Tibial artery (tissue), 4 donors: ENCODE measurements around the gene DISP3.

Experiments
- DNase-seq, 2 donors: peaks; one replicate each; pipeline ENCODE4 v3.0.0-alpha.2; 2019
- H3K27ac ChIP-seq, 2 donors: fragments of 200-600 bp; sonication (generic) in 1 of 2; 1 replicate in 1 of 2; 2 replicates in 1 of 2; pipeline ENCODE4 v1.5.1; 2018 to 2019; ENCODE audit warnings: mild to moderate bottlenecking in 1 of 2
- H3K27me3 ChIP-seq, 2 donors: fragments of 200-600 bp; sonication (generic) in 1 of 2; one replicate each; pipeline versions ENCODE4 v1.5.1 to v1.6.0; 2016 to 2019
- H3K36me3 ChIP-seq, 3 donors: fragments of 200-600 bp; sonication (generic) in 2 of 3; one replicate each; pipeline ENCODE4 v1.5.1; 2016 to 2019; ENCODE audit warnings: mild to moderate bottlenecking in 2 of 3
- H3K4me1 ChIP-seq, 4 donors: fragments of 200-600 bp; sonication (generic) in 2 of 4; 1 replicate in 3 of 4; 2 replicates in 1 of 4; pipeline ENCODE4 v1.5.1; 2016 to 2019
- H3K4me3 ChIP-seq, 2 donors: fragments of 200-600 bp; sonication (generic) in 1 of 2; 1 replicate in 1 of 2; 2 replicates in 1 of 2; pipeline ENCODE4 v1.5.1; 2018 to 2019; ENCODE audit warnings: mild to moderate bottlenecking in 2 of 2
- H3K9me3 ChIP-seq, 3 donors: fragments of 200-600 bp; sonication (generic) in 1 of 3; one replicate each; pipeline ENCODE4 v1.5.1; 2016 to 2019
- CTCF ChIP-seq, 2 experiments: fragments of 200-600 bp in 1 of 2; fragments of 450-650 bp in 1 of 2; IDR thresholded peaks; one replicate each; pipeline ENCODE4 v1.5.1; 2017 to 2019; ENCODE audit warnings: antibody characterized with exemption in 2 of 2, mild to moderate bottlenecking in 1 of 2, moderate library complexity in 1 of 2
- intact Hi-C: fragments of 100-400 bp; cut with DNase I; formaldehyde crosslinking; loops from one replicate; pipeline ENCODE4 v1.15.0; 2023; ENCODE audit warnings: low total_unique reads

Gene DISP3

GRCh38 chr1:11478571-11479374 lies at the start of gene DISP3:
Gene DISP3 (plus strand): TSS chr1:11479155. CDS start chr1:11500993, 21,838 bp downstream.
- DNase-seq = no peak
- H3K36me3 ChIP-seq = no peaks in the 10 kb centered on the region
- intact Hi-C loops = no loop called here
- H3K4me3 ChIP-seq = peak within 1 kb of the TSS; percentile 21 to 43
- peak in 1 of 2 experiments; percentile 8 for TF ChIP-seq CTCF (IDR thresholded peaks at IDR 0.05)
- no peak within 1 kb of the TSS for H3K27ac ChIP-seq
- H3K27me3 ChIP-seq = peaks cover 0 to 96% of the 10 kb centered on the region in 2 donors
- H3K4me1 ChIP-seq = peaks cover 0 to 19% (median 4%) of the 10 kb centered on the region in 4 donors
- no peaks in the 10 kb centered on the region for H3K9me3 ChIP-seq

GRCh38 chr1:11429226-11429625 lies 49.7 kb upstream of the DISP3 start:
- Histone ChIP-seq H3K9me3 (no peaks in the 10 kb centered on the region), H3K4me1 (no peaks in the 10 kb centered on the region), H3K4me3 (no peak overlapping the region), H3K27me3 (peaks cover 0 to 33% of the 10 kb centered on the region in 2 donors), H3K36me3 (no peaks in the 10 kb centered on the region), H3K27ac (no peak overlapping the region)
- DNase-seq = no peak
- TF ChIP-seq CTCF (IDR thresholded peaks at IDR 0.05) = no peak
- intact Hi-C loops = no loop called here

GRCh38 chr1:11429935-11430334 lies 49.0 kb upstream of the DISP3 start:
- intact Hi-C loops = no loop called here
- Histone ChIP-seq H3K9me3 (no peaks in the 10 kb centered on the region), H3K27me3 (peaks cover 0 to 34% of the 10 kb centered on the region in 2 donors), H3K4me3 (no peak overlapping the region), H3K4me1 (no peaks in the 10 kb centered on the region), H3K27ac (no peak overlapping the region), H3K36me3 (no peaks in the 10 kb centered on the region)
- DNase-seq = no peak
- TF ChIP-seq CTCF (IDR thresholded peaks at IDR 0.05) = no peak

GRCh38 chr1:11431941-11432507 lies 46.9 kb upstream of the DISP3 start:
- H3K27me3 ChIP-seq = peaks cover 0 to 45% of the 10 kb centered on the region in 2 donors
- H3K9me3 ChIP-seq = no peaks in the 10 kb centered on the region
- no peaks in the 10 kb centered on the region for H3K36me3 ChIP-seq
- H3K27ac ChIP-seq = no peak overlapping the region
- H3K4me3 ChIP-seq = no peak overlapping the region
- no peak for TF ChIP-seq CTCF (IDR thresholded peaks at IDR 0.05)
- DNase-seq = no peak
- H3K4me1 ChIP-seq = no peaks in the 10 kb centered on the region
- intact Hi-C loops = no loop called here

GRCh38 chr1:11432526-11432925 lies 46.4 kb upstream of the DISP3 start:
- intact Hi-C loops = no loop called here
- no peaks in the 10 kb centered on the region for H3K36me3 ChIP-seq
- H3K27me3 ChIP-seq = peaks cover 0 to 45% of the 10 kb centered on the region in 2 donors
- no peak overlapping the region for H3K27ac ChIP-seq
- no peaks in the 10 kb centered on the region for H3K4me1 ChIP-seq
- no peaks in the 10 kb centered on the region for H3K9me3 ChIP-seq
- no peak overlapping the region for H3K4me3 ChIP-seq
- no peak for DNase-seq
- TF ChIP-seq CTCF (IDR thresholded peaks at IDR 0.05) = no peak
